GM19351 (cell line): ENCODE results near the gene KDF1.

Source experiments
- ATAC-seq: cut with Tn5 transposase; IDR thresholded peaks from one replicate; pipeline ENCODE4 v1.9.1; 2021; ENCODE audit warnings: mild to moderate bottlenecking, moderate library complexity; ENCODE audit not compliant: unreplicated experiment

Gene KDF1

DNA sequence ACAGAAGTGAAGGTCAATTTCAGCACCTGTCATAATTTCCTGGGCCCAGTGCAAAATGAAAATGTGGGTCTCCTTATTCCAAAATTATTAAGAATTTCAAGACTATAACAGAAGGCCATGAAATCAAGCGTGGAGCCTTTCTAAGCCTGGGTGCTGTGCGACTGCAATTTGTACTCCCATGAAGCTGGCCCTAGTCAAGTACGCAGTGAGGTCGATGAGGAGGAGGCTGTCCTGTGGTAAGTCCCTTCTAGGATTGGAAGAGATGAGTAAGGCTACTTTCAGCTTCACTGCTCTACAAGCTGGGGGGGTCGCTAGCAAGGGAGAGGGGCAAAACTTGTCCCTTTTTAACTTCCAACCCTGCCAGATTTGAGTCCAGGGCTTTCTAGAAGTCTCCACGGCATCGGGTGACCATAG, 39.1 kb downstream of the KDF1 start:
- ATAC-seq = no peak

DNA sequence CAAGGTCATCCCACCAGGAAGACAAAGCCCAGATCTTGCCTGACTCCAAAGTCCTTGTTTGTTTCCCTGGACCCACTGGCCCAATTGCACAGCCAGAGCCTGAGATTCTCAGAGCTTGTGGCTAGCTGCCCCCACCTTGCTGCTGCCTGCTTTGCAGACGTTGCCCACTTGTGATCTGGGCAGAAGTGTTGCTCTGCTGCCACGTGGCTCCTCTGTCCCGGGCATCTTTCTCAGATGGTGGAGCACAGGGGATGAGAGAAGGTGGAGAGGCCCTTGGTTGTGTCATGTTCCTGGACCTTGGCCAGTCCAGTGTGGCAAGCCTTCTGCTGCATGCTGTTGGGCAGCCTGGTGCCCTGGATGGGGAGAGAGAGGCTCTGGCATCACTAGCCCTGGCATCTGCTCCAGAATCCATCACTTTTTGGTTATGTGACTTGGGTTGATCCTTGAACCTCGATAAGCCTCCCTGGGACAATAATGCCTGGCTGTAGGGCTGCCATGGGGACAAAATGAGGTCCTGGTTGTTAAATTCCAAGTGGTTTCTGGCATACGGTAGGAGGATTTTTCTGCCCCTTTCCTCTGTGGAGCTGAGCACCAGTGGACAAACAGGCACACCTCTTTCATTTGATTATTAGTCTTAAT, 44.9 kb downstream of the KDF1 start:
- no peak for ATAC-seq

DNA sequence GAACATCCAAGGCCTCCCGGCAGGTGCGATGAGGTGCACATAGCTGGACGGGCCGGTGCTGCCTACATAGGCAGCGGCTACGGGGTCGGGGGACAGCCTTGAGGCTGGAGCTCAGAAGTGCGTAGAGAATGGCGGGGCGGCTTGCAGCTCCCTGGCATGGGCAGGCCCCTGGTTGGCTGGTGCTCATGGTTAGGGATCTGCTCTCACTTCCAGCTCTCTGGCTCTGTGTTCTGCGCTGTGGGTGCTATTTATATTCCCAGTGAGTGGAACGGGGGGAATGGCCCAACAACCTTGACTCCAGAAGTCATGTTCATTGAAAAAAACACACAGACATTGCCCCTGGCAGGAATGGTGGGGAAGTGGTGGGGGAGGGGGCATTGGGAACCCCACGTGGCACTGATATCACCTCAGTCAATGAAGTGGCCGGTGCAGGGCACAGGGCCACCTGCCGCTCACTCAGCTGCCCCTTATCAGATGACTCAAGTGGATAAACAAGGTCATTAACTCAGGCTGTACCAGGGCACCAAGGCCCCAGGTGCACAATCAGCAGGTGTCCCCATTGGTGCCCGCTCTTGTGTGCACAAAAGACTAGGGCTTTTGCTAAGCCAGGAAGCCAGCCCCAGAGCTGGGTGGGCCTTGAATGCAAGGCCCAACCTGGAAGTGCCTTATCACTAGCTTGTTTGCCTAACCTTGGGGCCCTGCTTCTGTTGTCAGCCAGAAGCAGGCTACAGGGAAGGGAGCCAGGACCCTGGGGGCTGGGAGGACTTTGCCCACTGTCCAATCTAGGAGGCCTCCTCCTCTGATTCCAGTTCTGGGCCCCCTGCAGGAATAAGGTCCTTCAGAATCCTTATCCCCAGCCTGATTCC, 46.3 kb downstream of the KDF1 start, which contains the start of gene NR0B2:
Gene NR0B2, minus strand, starts transcription at position 222 of the 866 bp plus-strand sequence. Its CDS starts 35 bp downstream, at position 187.
- no peak for ATAC-seq

DNA sequence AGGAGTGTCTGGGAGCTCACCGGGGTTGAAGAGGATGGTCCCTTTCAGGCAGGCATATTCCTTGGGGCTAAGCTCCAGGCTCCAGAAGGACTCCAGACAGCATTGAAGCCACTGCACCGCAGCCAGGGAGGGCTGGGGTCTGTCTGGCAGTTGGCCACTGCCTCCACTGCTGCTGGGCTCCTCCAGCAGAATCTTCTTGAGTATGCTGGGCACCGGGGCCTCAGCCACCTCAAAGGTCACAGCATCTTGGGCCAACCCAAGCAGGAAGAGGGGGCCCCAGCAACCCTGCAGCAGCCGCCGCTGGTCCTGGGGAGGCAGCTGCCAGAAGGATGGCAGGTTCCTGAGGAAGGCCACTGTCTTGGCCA, 46.9 kb downstream of the KDF1 start:
- no peak for ATAC-seq

DNA sequence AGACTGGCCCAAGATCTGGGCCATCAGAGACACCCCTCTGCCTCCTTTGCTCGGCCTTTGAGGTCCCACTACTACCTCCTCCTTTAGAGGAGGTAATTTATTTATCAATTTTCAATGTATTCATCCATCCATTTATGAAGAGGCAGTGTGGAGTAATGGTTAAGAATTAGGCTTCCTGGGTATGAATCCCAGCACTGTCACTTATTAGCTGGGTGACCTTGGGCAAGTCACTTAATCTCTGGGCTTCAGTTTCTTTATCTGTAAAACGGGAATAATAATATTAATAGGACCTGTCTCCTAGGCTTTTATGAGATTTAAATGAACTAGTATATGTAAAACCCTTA, 48.1 kb downstream of the KDF1 start:
- no peak for ATAC-seq

DNA sequence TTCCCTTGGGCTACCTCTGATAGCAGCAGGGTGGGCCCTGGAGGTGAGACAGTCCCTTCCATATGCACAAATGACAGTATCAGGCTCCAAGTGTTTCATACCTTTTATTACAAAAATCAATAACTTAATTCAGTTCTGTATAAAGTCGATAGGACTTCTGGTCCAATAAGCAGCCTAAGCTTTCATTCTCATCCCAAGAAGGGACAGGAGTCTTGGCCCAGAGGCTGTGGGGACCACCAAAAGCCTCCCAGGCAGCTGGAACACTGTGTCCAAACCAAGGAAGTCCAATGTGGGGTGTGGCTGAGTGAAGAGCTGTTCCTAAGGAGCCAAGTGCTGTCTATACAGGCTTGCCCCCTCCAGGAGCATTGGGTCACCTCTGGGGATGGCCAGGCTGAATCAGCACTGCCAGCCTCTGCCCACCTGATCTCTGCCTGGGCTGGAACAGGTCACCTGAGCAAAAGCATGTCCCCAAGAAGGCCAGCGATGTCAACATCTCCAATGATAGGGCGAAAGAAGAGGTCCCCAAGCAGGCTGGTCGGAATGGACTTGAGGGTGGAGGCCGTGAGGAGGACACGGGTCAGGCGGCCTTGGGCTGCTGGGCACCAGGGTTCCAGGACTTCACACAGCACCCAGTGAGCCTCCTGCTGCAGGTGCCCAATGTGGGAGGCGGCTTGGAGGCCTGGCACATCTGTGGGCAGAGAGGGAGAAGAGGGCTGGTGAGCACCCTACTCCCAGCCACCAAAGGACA, 48.7 kb downstream of the KDF1 start:
- no peak for ATAC-seq

DNA sequence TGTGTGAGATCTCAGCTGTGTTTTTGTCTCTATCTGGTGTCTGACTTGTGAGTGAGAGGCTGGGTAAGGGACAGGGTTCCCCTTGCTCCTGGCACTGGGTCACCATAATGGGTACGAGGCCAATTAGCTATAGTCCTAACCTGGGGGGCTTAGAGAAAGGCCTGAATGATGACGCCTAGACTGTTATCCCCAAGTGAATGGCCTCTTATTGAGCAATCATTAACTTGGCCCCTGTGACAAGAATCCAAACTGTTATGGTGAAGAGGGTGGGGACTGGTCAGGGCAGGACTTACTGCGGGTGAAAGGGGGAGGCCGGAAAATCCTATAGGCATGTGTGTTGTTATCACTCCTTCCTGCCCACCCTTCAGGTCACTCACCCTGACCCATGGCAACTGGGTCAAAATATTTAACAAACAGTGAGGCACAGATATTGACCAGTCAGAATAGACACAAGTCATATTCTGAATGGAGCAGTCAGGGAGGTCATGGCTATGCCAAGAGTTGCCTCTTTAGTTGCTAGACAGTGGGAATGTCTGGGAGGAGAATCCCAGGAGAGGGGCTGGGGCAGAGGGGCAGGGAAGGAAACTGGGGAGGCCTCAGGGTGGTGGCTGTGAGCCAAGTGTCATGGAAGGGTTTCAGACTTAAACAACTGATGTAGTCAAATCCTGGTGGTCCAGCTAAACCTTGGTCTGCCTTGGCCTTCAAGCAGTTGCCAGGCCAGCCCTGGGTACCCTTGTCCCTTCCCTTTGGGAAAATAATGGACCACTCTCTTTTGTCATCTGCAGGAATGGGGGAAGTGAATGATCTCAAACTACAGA, 49.7 kb downstream of the KDF1 start:
- ATAC-seq = no peak

DNA sequence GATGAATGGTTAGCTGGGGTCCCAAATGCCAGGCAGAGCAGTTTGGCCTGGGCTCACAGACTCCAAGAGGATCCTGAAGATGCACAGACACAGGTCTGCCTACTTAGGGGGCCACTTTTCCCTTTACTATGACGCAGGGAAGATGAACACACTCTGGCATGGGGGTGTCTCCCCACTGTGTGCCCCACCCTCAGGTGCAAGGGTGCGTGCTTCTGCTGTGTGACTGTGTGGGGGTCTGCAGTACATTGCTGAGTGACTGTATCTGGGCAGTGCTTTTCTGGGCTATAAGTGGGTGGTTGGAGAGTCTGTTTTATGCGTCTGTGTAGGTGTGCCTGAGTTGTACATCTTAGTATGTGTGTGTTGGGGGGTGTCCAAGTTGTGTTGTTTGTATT, 50.3 kb downstream of the KDF1 start:
- no peak for ATAC-seq

DNA sequence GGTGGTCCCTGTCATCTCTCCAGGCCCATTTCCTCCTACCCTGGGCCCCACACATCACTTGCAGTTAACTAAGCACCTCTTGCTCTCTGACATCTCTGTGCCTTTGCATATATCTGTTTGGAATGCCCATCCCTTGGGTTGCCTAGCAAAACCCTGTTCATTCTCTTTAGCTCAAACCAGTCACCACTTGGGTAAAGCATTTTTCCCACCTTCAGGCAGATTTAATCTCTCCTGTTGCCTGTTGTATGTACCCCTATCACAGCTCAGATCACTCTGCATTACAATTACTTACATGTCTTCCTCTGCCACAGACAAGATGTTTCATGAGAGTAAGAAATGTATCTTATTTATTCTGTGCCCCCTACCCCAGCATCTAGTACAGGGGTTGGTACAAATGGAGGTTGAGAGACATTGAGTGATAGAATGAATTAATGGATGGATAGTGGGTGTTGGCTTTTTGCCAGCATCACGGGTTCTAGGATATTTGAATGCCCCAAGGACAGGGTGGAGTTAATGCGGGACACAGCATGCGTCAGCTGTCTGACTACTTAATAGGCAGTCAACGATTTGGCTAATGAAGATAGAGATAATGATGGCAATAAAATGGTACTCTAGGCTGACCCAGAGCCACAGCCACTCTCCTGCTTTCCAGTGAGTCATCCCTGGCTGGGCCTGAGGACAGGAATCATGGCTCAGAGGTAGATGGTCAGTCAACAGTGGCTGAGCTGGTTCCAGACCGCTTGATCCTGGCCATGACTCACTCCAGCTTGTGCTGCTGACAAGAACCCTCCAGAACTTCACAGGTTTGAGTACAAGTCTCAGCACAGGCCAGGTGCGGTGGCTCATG, 53.0 kb downstream of the KDF1 start:
- no peak for ATAC-seq

DNA sequence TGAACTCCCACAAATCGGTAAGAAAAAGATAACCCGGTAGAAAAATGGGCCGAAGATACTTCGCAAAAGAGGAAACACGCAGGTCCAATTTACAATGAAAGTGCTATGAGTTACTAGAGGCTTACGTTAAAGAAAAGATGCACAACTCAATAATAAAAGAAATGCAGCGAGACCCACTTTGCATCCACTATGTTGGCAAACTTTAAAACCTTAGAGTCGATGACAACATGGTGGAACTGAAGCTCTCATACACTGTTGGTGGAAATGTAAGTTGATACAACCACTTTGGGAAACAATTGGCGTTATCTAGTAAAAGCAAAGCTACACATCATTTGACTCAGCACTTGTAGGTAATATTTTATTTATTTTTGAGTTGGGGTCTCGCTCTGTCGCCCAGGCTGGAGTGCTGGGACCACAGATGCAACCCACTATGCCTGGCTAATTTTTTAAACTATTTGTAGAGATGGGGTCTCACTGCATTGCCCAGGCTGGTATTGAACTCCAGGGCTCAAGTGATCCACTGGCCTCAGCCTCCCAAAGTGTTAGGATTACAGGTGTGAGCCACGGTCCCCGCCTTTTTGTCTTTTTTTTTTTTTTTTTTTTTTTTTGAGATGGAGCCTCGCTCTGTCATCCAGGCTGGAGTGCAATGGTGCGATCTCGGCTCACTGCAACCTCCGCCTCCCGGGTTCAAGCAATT, 59.3 kb downstream of the KDF1 start:
- no peak for ATAC-seq

DNA sequence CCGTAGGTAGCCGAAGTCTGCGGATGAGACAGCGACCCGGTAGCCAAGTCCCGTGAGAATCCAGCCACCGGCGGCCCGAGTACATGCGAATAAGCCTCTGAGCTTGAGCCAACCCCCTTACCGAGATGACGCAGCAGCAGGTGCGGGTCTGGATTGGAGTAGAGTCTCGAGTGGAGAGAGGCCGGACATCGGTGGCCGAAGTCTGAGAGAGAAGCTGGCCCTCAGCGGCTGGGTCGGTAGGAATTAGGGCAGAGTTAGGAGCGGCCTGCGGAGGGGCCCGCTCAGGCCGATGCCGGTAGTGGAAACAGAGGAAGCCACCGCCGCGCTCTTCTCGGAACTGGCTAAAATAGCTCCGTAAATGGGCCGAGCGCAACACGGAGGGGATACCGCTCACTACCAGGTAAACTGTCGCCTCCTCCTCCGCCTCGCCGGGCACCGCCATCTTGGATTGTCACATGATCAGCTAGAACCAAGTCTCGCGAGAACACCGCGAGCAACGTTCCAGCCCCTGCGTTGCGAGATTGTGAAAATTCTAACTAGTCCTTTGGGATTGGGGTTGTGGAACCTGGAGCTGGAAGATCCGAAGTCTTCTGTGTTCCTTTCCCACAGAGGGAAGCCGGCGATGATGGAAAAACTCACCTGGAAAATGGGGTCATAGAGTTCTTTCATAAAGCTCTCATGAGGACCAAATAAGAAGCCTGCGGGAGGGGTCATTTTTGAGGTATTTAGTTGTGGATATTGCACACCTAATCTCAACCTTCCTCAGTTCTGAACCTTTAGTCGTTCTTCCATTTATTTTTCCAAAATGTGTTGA, 60.1 kb downstream of the KDF1 start, which contains the start of gene GPATCH3:
Gene GPATCH3, minus strand, starts transcription at position 467 of the 814 bp plus-strand sequence. Its CDS starts 25 bp downstream, at position 442.
- no peak for ATAC-seq
